HCT116 (cell line): ENCODE results near the gene CDKAL1. TPM values are rescaled to one million over a fixed set of nuclear protein-coding genes. Genes with fewer than 3 reads are reported as not detected.

Experiments used
- ATAC-seq: fragments of 200-7000 bp; cut with Tn5 transposase; 2 replicates; pipeline ENCODE4 v1.9.1; 2020; ENCODE audit warnings: mild to moderate bottlenecking, moderate library complexity
- BruUV-seq: library from RNA; stranded (reverse); fragments of 400-500 nt; replicated peaks from 2 replicates; lab custom pipeline; 2021; lab: Mats Ljungman, UMichigan
- CTCF ChIA-PET: fragments of 300-600 bp; sonication (Branson Sonifier 250); formaldehyde crosslinking; loops from one replicate; lab custom pipeline; 2021; ENCODE audit warnings: antibody characterized with exemption; lab: Charles Lee
- POLR2A ChIA-PET: fragments of 300-600, 350-600 bp; sonication (Branson Sonifier 250); formaldehyde crosslinking; loops from one replicate; lab custom pipeline; 2021; ENCODE audit warnings: antibody characterized with exemption; lab: Charles Lee
- RAD21 ChIA-PET, 2 experiments: fragments of 300-600 bp; sonication (Branson Sonifier 250); formaldehyde crosslinking; loops; one replicate each; lab custom pipeline; 2023; ENCODE audit warnings: low total read pairs in 2 of 2; ENCODE audit not compliant: uncharacterized antibody in 2 of 2, unreplicated experiment in 2 of 2, low non-redundant PET in 1 of 2; lab: Charles Lee
- DNase-seq: peaks from one replicate; pipeline ENCODE4 v3.0.0-alpha.2; 2010; ENCODE audit warnings: low read depth, low spot score
- H2AFZ ChIP-seq: fragments of 200-600 bp; shearing (Covaris generic), sonication (generic); 2 replicates; pipeline ENCODE4 v1.6.1; 2017; ENCODE audit warnings: low read depth, mixed run types, mixed read lengths, antibody characterized with exemption, low read length; ENCODE audit not compliant: poor library complexity, severe bottlenecking
- H3K27ac ChIP-seq: 2 replicates; pipeline ENCODE4 v1.5.1; 2012; ENCODE audit warnings: low read depth, low read length
- H3K27me3 ChIP-seq: fragments of 200-600 bp; sonication (generic); 2 replicates; pipeline ENCODE4 v1.6.1; 2016; ENCODE audit warnings: mixed run types, low read length, mixed read lengths; ENCODE audit not compliant: insufficient read depth
- H3K36me3 ChIP-seq, 2 experiments: fragments of 200-500 bp in 1 of 2; fragments of 200-600 bp in 1 of 2; sonication (Bioruptor generic) in 1 of 2; sonication (generic) in 1 of 2; 2 replicates each; pipeline versions ENCODE4 v1.5.1 to v1.6.1; 2014 to 2016; ENCODE audit warnings: low read length in 2 of 2, inconsistent platforms in 1 of 2, mixed read lengths in 1 of 2, mixed run types in 1 of 2; ENCODE audit not compliant: insufficient read depth in 2 of 2, control insufficient read depth in 1 of 2
- H3K4me1 ChIP-seq, 2 experiments: fragments of 200-600 bp in 1 of 2; sonication (generic) in 1 of 2; 2 replicates each; pipeline versions ENCODE4 v1.5.1 to v1.6.1; 2012 to 2017; ENCODE audit warnings: low read length in 2 of 2, inconsistent platforms in 1 of 2, mild to moderate bottlenecking in 1 of 2, mixed read lengths in 1 of 2, mixed run types in 1 of 2, moderate library complexity in 1 of 2; ENCODE audit not compliant: insufficient read depth in 2 of 2, control insufficient read depth in 1 of 2
- H3K4me2 ChIP-seq: fragments of 200-600 bp; sonication (generic); 2 replicates; pipeline ENCODE4 v1.6.1; 2017; ENCODE audit warnings: mixed run types, low read length, mixed read lengths
- H3K4me3 ChIP-seq, 2 experiments: fragments of 200-600 bp in 1 of 2; sonication (generic) in 1 of 2; replicated peaks in 1 of 2; 2 replicates each; pipeline ENCODE4 v1.5.1; 2011 to 2016; ENCODE audit warnings: low read length in 2 of 2, control low read depth in 1 of 2, low read depth in 1 of 2, mild to moderate bottlenecking in 1 of 2, mixed read lengths in 1 of 2, mixed run types in 1 of 2
- H3K79me2 ChIP-seq: fragments of 200-600 bp; sonication (generic); 2 replicates; pipeline ENCODE4 v1.6.1; 2017; ENCODE audit warnings: mild to moderate bottlenecking, mixed run types, low read length, moderate library complexity, mixed read lengths; ENCODE audit not compliant: insufficient read depth
- H3K9ac ChIP-seq: fragments of 200-600 bp; sonication (generic); 2 replicates; pipeline ENCODE4 v1.6.1; 2016; ENCODE audit warnings: low read length, mixed read lengths
- H3K9me2 ChIP-seq: fragments of 200-600 bp; sonication (generic), shearing (Covaris generic); 2 replicates; pipeline ENCODE4 v1.6.1; 2017; ENCODE audit warnings: mixed run types, mild to moderate bottlenecking, moderate library complexity; ENCODE audit not compliant: insufficient read depth
- H3K9me3 ChIP-seq, 2 experiments: fragments of 200-500 bp in 1 of 2; fragments of 200-600 bp in 1 of 2; sonication (Bioruptor generic) in 1 of 2; sonication (generic) in 1 of 2; 2 replicates each; pipeline ENCODE4 v1.6.1; 2014 to 2017; ENCODE audit warnings: low read length in 2 of 2, mixed read lengths in 2 of 2, inconsistent platforms in 1 of 2, low read depth in 1 of 2, mild to moderate bottlenecking in 1 of 2, mixed run types in 1 of 2, moderate library complexity in 1 of 2; ENCODE audit not compliant: control insufficient read depth in 1 of 2, insufficient read depth in 1 of 2
- H4K20me1 ChIP-seq: fragments of 200-600 bp; sonication (generic), shearing (Covaris generic); 2 replicates; pipeline ENCODE4 v1.6.1; 2017; ENCODE audit warnings: mixed run types, mild to moderate bottlenecking, moderate library complexity; ENCODE audit not compliant: insufficient read depth
- CBX3 ChIP-seq: IDR thresholded peaks from 2 replicates; pipeline ENCODE4 v1.6.1; 2012; ENCODE audit warnings: low read depth
- CTCF ChIP-seq, 3 experiments: fragments of 200-600 bp in 1 of 3; sonication (generic) in 1 of 3; IDR thresholded peaks in 2 of 3; conservative IDR thresholded peaks in 1 of 3; 2 replicates each; pipeline ENCODE4 v1.5.1; 2012 to 2017; ENCODE audit warnings: low read depth in 2 of 3, low read length in 2 of 3, antibody characterized with exemption in 1 of 3, borderline replicate concordance in 1 of 3, control low read depth in 1 of 3, mild to moderate bottlenecking in 1 of 3, mixed read lengths in 1 of 3, mixed run types in 1 of 3, moderate library complexity in 1 of 3; ENCODE audit not compliant: insufficient read depth in 1 of 3
- EGR1 ChIP-seq: IDR thresholded peaks from 2 replicates; pipeline ENCODE4 v1.6.1; 2012; ENCODE audit warnings: low read depth
- ELF1 ChIP-seq: IDR thresholded peaks from 2 replicates; pipeline ENCODE4 v1.6.1; 2012; ENCODE audit warnings: low read depth, borderline replicate concordance
- EZH2phosphoT487 ChIP-seq: fragments of 200-600 bp; IDR thresholded peaks from 2 replicates; pipeline ENCODE4 v1.6.1; 2018; ENCODE audit warnings: antibody characterized with exemption, borderline replicate concordance
- POLR2A ChIP-seq: IDR thresholded peaks from 2 replicates; pipeline ENCODE4 v1.7.0; 2011; ENCODE audit warnings: borderline replicate concordance; ENCODE audit not compliant: insufficient read depth, insufficient read length; ENCODE audit errors: extremely low read depth
- POLR2AphosphoS5 ChIP-seq: IDR thresholded peaks from 2 replicates; pipeline ENCODE4 v1.6.1; 2011; ENCODE audit warnings: mild to moderate bottlenecking, low read depth, low read length, moderate library complexity
- SIN3A ChIP-seq: IDR thresholded peaks from 2 replicates; pipeline ENCODE4 v1.6.1; 2012; ENCODE audit warnings: low read depth
- SRF ChIP-seq: IDR thresholded peaks from 2 replicates; pipeline ENCODE4 v1.6.1; 2012; ENCODE audit warnings: low read depth
- YY1 ChIP-seq: IDR thresholded peaks from 2 replicates; pipeline ENCODE4 v1.6.1; 2011; ENCODE audit warnings: low read length, low read depth, moderate library complexity, mild to moderate bottlenecking; ENCODE audit not compliant: insufficient replicate concordance; ENCODE audit errors: extremely low read depth
- ZFX ChIP-seq: fragments of 450-650 bp; IDR thresholded peaks from 2 replicates; pipeline ENCODE4 v1.6.1; 2017
- ZNF274 ChIP-seq: fragments of 200-500 bp; sonication (Bioruptor generic); IDR thresholded peaks from 2 replicates; pipeline ENCODE4 v1.6.1; 2014; ENCODE audit warnings: mild to moderate bottlenecking, low read depth, low read length, inconsistent platforms
- intact Hi-C: fragments of 100-400 bp; cut with micrococcal nuclease; formaldehyde crosslinking; loops from 2 replicates; pipeline ENCODE4 v1.10.0; 2022
- total RNA-seq: library from RNA; stranded (reverse); gene quantifications from one replicate; pipeline ENCODE4 v1.2.1, GENCODE V29; 2021; ENCODE audit not compliant: unreplicated experiment
- TF ChIP-seq, protein P1 (sequence below): IDR thresholded peaks from 2 replicates; pipeline ENCODE4 v1.6.1; 2012

The CDKAL1 gene
- total RNA-seq, 1 experiment from 2014 or later, result 14.9 TPM

DNA sequence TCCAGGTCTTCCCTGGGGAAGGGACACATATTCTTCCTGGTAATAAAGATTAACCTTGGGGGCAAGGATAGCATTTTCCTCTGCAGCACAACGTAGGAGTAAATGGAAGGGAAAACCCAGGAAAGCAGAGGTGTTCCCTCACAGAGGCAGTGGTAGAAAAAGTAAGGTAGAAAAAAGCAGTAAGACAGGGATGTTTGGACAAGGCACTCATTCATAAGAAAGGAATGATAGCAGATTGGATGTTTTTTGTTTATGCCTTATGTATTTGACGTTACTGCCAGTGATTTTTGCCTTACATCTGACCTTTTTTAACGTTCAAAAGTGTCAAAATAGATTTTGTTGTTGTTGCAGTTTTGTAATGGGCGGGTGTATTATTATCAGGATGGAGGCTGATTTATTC is 395.0 kb downstream of the CDKAL1 start:
- Histone ChIP-seq H3K4me3 (no peak overlapping the region), H4K20me1 (no peaks in the 10 kb centered on the region), H3K27ac (no peak overlapping the region; the same call in 1 of the 2 replicates), H3K36me3 (no peaks in the 10 kb centered on the region), H2AFZ (no peak overlapping the region), H3K9me2 (no peaks in the 10 kb centered on the region), H3K27me3 (no peaks in the 10 kb centered on the region), H3K4me2 (no peak overlapping the region), H3K9ac (no peak overlapping the region), H3K9me3 (no peaks in the 10 kb centered on the region), H3K79me2 (no peaks in the 10 kb centered on the region), H3K4me1 (peaks cover 50 to 55% of the 10 kb centered on the region in 2 experiments)
- TF ChIP-seq ZNF274, result no peak
- POLR2A ChIA-PET, result no interaction called here
- DNase-seq, result no peak
- no peak for ATAC-seq
- intact Hi-C loops, result no loop called here
- BruUV-seq, result no TSS peak
- CTCF ChIA-PET, result no interaction called here
- RAD21 ChIA-PET, result no interaction called here

DNA sequence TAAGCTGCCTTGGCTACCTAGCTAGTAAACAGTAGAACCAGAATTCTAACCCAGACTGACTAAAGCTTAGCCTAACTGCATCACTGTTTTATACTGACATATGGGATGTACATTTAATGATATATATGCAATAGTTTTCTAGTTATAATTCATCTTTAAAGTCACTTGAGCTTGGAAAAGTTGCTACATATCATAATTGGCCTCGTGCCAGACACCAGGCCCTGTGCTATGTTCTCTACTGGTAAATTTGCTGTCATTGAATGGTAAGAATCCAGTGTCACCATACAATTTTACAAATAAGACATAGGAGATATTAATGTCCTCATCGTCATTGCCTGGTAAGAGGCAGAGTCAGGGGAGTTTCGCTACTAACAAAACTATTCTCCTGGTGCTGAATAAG is 396.8 kb downstream of the CDKAL1 start:
- Histone ChIP-seq H4K20me1 (no peaks in the 10 kb centered on the region), H3K9me2 (no peaks in the 10 kb centered on the region), H2AFZ (no peak overlapping the region), H3K4me2 (0 out of 2 replicates have a peak overlapping the region, but pooled peaks have one; percentile 65), H3K36me3 (no peaks in the 10 kb centered on the region), H3K27me3 (no peaks in the 10 kb centered on the region), H3K9ac (no peak overlapping the region), H3K4me3 (no peak overlapping the region), H3K4me1 (peaks cover 42 to 51% of the 10 kb centered on the region in 2 experiments), H3K9me3 (no peaks in the 10 kb centered on the region), H3K27ac (peak overlapping the region; percentile 87), H3K79me2 (no peaks in the 10 kb centered on the region)
- RAD21 ChIA-PET, result no interaction called here
- no peak for DNase-seq
- intact Hi-C loops, result no loop called here
- CTCF ChIA-PET, result no interaction called here
- TF ChIP-seq CBX3 (no peak), EGR1 (no peak)
- no TSS peak for BruUV-seq
- no peak for ATAC-seq
- POLR2A ChIA-PET, result no interaction called here

- H3K27me3 ChIP-seq, result no peaks in the 10 kb centered on the region
- peaks cover 42 to 52% of the 10 kb centered on the region in 2 experiments for H3K4me1 ChIP-seq
- H4K20me1 ChIP-seq, result no peaks in the 10 kb centered on the region
- POLR2A ChIA-PET, result interaction anchor here (0.6 kb wide), 1 partner anchor 56 kb away, joined by 3 read pairs; no protein-coding TSS in a partner anchor
- RAD21 ChIA-PET, result no interaction called here
- ATAC-seq (no peak), DNase-seq (no peak)
- peak overlapping the region; percentile 87 for H3K27ac ChIP-seq
- H3K36me3 ChIP-seq, result no peaks in the 10 kb centered on the region
- H3K9me3 ChIP-seq, result no peaks in the 10 kb centered on the region
- no peak overlapping the region for H2AFZ ChIP-seq
- CTCF ChIA-PET, result no interaction called here
- no peaks in the 10 kb centered on the region for H3K79me2 ChIP-seq
- H3K4me2 ChIP-seq, result peak overlapping the region; percentile 65; the same call in 1 of the 2 replicates
- H3K9ac ChIP-seq, result no peak overlapping the region
- no peaks in the 10 kb centered on the region for H3K9me2 ChIP-seq
- BruUV-seq, result no TSS peak
- intact Hi-C loops, result no loop called here
- no peak overlapping the region for H3K4me3 ChIP-seq
- TF ChIP-seq CBX3, result no peak
- no peak for TF ChIP-seq SIN3A
- no peak for TF ChIP-seq EGR1
- TF ChIP-seq CTCF (IDR thresholded peaks at IDR 0.05 in 2 of 3, conservative IDR thresholded peaks at IDR 0.05 in 1 of 3; ENCODE audit: borderline replicate concordance in 1 of 3, insufficient read depth in 1 of 3, low read depth in 2 of 3, low read length in 2 of 3), result no peak
- TF ChIP-seq YY1, result no peak
- TF ChIP-seq POLR2AphosphoS5, result no peak
- no peak for TF ChIP-seq EZH2phosphoT487
- no peak for TF ChIP-seq ELF1
- no peak for TF ChIP-seq ZFX
- no peak for TF ChIP-seq SRF
- TF ChIP-seq, protein P1, sequence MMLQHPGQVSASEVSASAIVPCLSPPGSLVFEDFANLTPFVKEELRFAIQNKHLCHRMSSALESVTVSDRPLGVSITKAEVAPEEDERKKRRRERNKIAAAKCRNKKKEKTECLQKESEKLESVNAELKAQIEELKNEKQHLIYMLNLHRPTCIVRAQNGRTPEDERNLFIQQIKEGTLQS, result no peak
- no peak for TF ChIP-seq POLR2A
Measured at GRCh38 chr6:20931772-20932171, 397.5 kb downstream of the CDKAL1 start.
